ENCODE results near the gene TTC34. TPM values are rescaled to one million over a fixed set of nuclear protein-coding genes. Genes with fewer than 3 reads are reported as not detected.

TTC34 gene
- total RNA-seq, 1 donor from 2014 or later = under 0.01 TPM

DNA sequence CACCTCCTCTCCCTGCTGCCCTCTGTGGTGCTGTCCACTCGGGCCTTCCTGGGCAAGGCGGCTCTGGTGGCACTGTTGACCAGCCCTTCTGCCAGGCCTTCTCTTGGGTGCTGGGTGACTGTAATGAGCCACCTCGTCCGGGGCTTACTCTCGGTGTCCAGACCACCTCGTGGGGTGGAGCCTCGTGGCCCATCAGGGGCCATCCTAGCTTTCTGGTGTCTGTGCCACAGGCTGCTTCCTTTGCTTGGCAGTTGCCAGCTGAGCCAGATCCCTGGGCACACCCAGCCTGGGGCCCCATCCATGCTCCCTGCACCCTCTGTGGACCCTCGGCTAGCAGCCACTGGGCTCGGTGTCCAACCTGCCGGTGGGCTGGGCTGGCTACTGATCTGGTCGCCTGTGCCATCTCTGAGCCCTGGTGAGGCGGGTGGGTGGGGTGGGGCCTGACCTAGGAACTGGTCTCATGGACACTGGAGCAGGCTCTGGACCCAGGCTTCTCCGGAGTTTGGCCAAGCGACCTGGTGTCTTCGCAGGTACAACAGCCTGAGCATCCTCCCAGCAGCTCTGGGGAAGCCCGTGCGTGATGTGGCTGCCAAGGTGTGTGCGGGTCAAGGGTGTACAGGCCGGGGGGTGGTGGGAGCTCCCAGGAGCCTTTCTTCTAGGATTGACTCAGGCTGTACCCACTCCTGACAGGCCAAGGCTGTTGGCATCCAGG, 213.5 kb downstream of the TTC34 start:
- DNase-seq (ENCODE audit: low read depth) (no peak), FAIRE-seq (no peak)
- peaks cover 4% of the 10 kb centered on the region for H3K36me3 ChIP-seq (ENCODE audit: control insufficient read depth, insufficient read depth, low read length)
- no peaks in the 10 kb centered on the region for H3K27me3 ChIP-seq (ENCODE audit: control insufficient read depth, insufficient read depth, low read length)
- TF ChIP-seq, protein P1, sequence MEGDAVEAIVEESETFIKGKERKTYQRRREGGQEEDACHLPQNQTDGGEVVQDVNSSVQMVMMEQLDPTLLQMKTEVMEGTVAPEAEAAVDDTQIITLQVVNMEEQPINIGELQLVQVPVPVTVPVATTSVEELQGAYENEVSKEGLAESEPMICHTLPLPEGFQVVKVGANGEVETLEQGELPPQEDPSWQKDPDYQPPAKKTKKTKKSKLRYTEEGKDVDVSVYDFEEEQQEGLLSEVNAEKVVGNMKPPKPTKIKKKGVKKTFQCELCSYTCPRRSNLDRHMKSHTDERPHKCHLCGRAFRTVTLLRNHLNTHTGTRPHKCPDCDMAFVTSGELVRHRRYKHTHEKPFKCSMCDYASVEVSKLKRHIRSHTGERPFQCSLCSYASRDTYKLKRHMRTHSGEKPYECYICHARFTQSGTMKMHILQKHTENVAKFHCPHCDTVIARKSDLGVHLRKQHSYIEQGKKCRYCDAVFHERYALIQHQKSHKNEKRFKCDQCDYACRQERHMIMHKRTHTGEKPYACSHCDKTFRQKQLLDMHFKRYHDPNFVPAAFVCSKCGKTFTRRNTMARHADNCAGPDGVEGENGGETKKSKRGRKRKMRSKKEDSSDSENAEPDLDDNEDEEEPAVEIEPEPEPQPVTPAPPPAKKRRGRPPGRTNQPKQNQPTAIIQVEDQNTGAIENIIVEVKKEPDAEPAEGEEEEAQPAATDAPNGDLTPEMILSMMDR (IDR thresholded peaks at IDR 0.05; ENCODE audit: insufficient read depth, low read length, severe bottlenecking) = no peak
- H3K4me3 ChIP-seq (ENCODE audit: low read depth, low read length) = no peak overlapping the region

DNA sequence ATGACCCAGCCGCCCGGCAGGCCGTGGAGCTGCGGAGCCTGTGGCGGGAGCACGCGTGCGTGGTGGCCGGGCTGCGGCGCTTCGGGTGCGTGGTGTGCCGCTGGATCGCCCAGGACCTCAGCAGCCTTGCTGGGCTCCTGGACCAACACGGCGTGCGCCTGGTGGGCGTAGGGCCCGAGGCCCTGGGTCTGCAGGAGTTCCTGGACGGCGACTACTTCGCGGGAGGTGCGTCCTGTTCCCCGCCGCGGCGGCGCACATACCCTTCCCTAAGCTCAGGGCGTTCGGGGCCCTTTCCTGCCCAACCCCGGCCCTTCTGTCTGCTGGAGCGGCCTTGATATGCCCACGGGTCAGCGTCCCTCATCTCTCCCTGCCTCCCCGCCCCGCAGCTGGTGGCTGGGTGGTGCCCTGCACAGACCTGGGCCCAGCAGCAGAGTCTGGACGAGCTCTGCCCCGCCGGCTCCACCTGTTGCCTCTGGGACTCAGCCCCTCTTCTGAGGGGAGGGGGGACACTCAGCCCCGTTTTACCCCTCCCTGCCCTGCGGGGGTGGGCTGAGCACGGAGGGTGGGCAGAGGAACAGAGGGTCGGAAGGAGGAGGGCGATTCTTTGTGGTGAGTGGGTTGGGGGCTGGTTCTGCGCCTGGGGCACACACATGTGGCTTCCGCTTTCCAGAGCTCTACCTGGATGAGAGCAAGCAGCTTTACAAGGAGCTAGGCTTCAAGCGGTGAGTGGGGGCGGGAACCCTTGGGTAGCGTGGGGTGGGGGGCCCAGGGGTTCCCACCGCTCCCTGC, 214.2 kb downstream of the TTC34 start:
- no peak for FAIRE-seq
- no peak for DNase-seq (ENCODE audit: low read depth)
- H3K4me3 ChIP-seq (ENCODE audit: low read depth, low read length) = peak overlapping the region; percentile 52
- H3K27me3 ChIP-seq (ENCODE audit: control insufficient read depth, insufficient read depth, low read length) = no peaks in the 10 kb centered on the region
- TF ChIP-seq, protein P1 (IDR thresholded peaks at IDR 0.05; ENCODE audit: insufficient read depth, low read length, severe bottlenecking) = no peak
- H3K36me3 ChIP-seq (ENCODE audit: control insufficient read depth, insufficient read depth, low read length) = peaks cover 4% of the 10 kb centered on the region

DNA sequence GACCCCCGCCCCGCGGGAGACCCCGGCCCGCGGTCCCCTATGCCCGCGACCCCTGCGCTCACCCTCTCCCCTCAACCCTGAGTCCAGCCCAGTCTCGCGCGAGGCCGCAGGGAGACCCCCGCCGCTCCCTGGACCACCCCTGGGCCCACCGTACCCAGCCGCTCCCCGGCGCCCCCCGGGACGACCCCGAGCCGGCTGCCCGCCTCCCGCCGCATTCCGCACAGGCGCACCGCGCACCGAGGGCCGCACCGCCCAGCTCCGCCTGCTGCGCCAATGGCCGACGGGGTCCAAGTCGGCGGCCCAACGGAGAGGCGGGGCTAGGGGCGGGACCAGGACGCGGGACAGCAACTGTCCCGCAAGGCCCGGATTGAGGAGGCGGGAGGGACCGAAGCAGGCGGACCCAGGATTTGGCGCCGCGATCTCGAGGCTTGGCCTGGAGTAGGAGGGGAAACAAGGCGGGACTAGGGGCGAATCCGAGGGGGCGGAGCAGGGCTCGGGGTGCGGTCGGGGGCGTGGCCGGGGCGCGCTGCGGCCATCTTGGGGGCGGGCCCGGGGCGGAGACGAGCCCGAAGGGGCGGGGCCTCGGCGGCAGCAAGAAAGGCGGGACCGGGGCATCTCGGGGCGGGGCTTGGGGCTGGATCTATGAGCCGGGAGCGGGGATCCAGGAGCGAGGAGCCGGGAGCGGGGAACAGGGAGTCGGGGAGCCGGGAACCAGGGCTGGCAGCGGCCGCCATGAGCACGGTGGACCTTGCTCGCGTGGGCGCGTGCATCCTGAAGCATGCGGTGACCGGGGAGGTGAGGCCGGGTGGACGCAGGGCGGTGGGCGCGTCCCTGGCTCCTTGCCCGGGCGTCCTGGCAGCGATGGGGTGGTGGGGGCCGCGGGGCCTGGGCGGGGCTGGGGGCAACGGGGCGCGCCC, 215.1 kb downstream of the TTC34 start, which contains the start of gene PRXL2B:
TSS of gene PRXL2B (plus strand) at position 624 of the 917 bp plus-strand sequence. CDS start at position 733, 109 bp downstream.
- TF ChIP-seq, protein P1 (IDR thresholded peaks at IDR 0.05; ENCODE audit: insufficient read depth, low read length, severe bottlenecking) = no peak
- DNase-seq (ENCODE audit: low read depth) (peak; percentile 94), FAIRE-seq (no peak)
- Histone ChIP-seq H3K27me3 (ENCODE audit: control insufficient read depth, insufficient read depth, low read length) (no peaks in the 10 kb centered on the region), H3K36me3 (ENCODE audit: control insufficient read depth, insufficient read depth, low read length) (peaks cover 4% of the 10 kb centered on the region), H3K4me3 (ENCODE audit: low read depth, low read length) (peak within 1 kb of the TSS; percentile 52)

Other genes with a start within 250 kb of the TTC34 start
- 10.4 and 11.1 TPM in 2 replicates for gene TNFRSF14, start 245.3 kb downstream of the TTC34 start, total RNA-seq
- gene PRXL2B, start 214.9 kb downstream of the TTC34 start, total RNA-seq = 5.2 and 6.8 TPM in 2 replicates
- 0.13 TPM in 1 of 2 replicates, not detected in the other for gene MMEL1, start 168.7 kb downstream of the TTC34 start, total RNA-seq
- not detected in 2 replicates for gene ACTRT2, start 219.8 kb upstream of the TTC34 start, total RNA-seq

Measured in bronchial epithelial cell (primary cell).